GM19193 (cell line): ENCODE data around the gene MOV10L1.
A peak's percentile ranks its signal among the peaks of the same experiment; 100 is the strongest.

ENCODE experiments used
- POLR2A ChIP-seq: IDR thresholded peaks from 4 replicates; pipeline ENCODE4 v1.6.1; 2011; ENCODE audit not compliant: insufficient read depth, insufficient read length; ENCODE audit errors: extremely low read depth

MOV10L1 gene

GRCh38 chr22:50197000-50197800 lies 107.4 kb downstream of the MOV10L1 start:
- TF ChIP-seq POLR2A, result no peak

GRCh38 chr22:50197856-50198623 lies 108.2 kb downstream of the MOV10L1 start:
- no peak for TF ChIP-seq POLR2A

- TF ChIP-seq POLR2A, result no peak
Observed at GRCh38 chr22:50198624-50199017, 108.8 kb downstream of the MOV10L1 start.

GRCh38 chr22:50199251-50199721 lies 109.5 kb downstream of the MOV10L1 start:
- TF ChIP-seq POLR2A, result no peak

- TF ChIP-seq POLR2A, result peak; percentile 24
Observed at GRCh38 chr22:50199829-50200460, 110.1 kb downstream of the MOV10L1 start.

- TF ChIP-seq POLR2A, result peak; percentile 76
Observed at GRCh38 chr22:50200461-50201190, 110.8 kb downstream of the MOV10L1 start, which contains the start of gene SELENOO. Gene SELENOO (plus strand): TSS chr22:50201011. CDS start chr22:50201037, 26 bp downstream.

- TF ChIP-seq POLR2A, result no peak
Observed at GRCh38 chr22:50201191-50202129, 111.7 kb downstream of the MOV10L1 start.

GRCh38 chr22:50202130-50202666 lies 112.4 kb downstream of the MOV10L1 start:
- TF ChIP-seq POLR2A, result no peak

GRCh38 chr22:50203288-50203687 lies 113.5 kb downstream of the MOV10L1 start:
- TF ChIP-seq POLR2A, result no peak

GRCh38 chr22:50204571-50204970 lies 114.8 kb downstream of the MOV10L1 start:
- TF ChIP-seq POLR2A, result no peak

- no peak for TF ChIP-seq POLR2A
Observed at GRCh38 chr22:50205781-50206569, 116.2 kb downstream of the MOV10L1 start.

- no peak for TF ChIP-seq POLR2A
Observed at GRCh38 chr22:50206599-50206998, 116.8 kb downstream of the MOV10L1 start.
